Astrocyte of the cerebellum (primary cell): Measurements from ENCODE around the gene MAPKAP1.

Experiments
- DNase-seq: peaks from one replicate; pipeline ENCODE4 v3.0.0-alpha.2; 2011; ENCODE audit warnings: low read depth
- H3K4me3 ChIP-seq: 2 replicates; pipeline ENCODE4 v1.5.1; 2011; ENCODE audit warnings: mild to moderate bottlenecking, low read depth, low read length, moderate library complexity
- in situ Hi-C: cut with HindIII; loops from 2 replicates; pipeline ENCODE4 v1.10.0; 2017; ENCODE audit warnings: low sequenced_read_pairs
- TF ChIP-seq, protein P1 (sequence below): IDR thresholded peaks from 2 replicates; pipeline ENCODE4 v1.5.1; 2012; ENCODE audit warnings: low read length, low read depth, moderate library complexity, mild to moderate bottlenecking; ENCODE audit errors: missing control alignments

MAPKAP1 gene

DNA sequence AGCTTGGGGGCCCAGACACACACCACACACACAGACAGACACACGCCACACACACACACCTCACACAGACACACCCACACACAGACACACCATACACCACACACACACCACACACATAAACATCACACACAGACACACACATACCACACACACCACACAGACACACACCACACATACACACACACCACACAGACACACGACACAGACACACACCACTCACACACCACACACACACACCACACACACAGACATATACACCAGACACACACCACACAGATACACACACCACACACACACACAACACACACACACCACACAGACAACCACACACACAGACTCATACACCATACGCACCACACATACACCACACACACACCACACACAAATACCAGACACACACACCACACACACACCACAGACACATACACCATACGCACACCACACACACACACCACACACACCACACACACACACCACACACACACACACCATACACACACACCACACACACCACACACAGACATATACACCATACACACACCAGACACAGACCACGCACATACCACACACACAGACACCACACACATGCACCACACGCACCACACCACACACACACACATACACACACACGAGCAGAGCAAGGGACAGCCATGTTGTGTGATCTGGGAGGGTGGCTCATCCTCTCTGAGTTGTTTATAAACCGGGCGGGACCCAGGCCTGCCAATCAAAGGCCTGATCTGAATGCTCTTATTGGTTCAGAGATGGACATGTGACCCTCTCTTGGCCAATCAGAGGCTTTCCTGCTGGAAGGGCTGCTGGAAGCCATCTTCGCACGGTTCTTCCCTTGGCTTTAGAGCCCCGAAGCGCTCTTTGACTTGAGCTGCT is 297.1 kb downstream of the MAPKAP1 start:
- no peak overlapping the region for H3K4me3 ChIP-seq
- TF ChIP-seq, protein P1, sequence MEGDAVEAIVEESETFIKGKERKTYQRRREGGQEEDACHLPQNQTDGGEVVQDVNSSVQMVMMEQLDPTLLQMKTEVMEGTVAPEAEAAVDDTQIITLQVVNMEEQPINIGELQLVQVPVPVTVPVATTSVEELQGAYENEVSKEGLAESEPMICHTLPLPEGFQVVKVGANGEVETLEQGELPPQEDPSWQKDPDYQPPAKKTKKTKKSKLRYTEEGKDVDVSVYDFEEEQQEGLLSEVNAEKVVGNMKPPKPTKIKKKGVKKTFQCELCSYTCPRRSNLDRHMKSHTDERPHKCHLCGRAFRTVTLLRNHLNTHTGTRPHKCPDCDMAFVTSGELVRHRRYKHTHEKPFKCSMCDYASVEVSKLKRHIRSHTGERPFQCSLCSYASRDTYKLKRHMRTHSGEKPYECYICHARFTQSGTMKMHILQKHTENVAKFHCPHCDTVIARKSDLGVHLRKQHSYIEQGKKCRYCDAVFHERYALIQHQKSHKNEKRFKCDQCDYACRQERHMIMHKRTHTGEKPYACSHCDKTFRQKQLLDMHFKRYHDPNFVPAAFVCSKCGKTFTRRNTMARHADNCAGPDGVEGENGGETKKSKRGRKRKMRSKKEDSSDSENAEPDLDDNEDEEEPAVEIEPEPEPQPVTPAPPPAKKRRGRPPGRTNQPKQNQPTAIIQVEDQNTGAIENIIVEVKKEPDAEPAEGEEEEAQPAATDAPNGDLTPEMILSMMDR, result no peak

DNA sequence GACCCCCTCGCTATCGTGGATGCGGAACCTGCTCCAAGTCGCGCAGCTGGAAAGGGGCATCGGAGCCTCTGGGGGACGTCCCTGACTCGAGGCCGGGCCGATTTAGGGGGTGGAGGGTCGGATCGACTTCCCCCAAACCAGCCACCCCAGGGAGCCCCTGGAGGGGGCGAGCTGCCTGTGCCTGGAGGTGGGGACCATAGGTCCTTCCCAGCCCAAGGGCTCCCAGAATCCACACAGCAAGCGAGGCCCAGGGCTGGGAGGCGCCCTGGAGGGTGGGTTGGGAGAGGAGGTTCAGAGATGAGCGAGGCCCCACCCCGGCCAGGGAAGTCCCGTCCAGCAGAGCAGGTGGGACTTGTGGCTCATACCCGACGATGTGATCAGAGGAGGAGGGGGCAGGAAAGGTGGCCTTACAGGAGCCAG is 297.8 kb downstream of the MAPKAP1 start:
- TF ChIP-seq, protein P1, result no peak
- DNase-seq, result no peak
- no peak overlapping the region for H3K4me3 ChIP-seq
- in situ Hi-C loops, result no loop called here

More for the DNA sequence above, 297.1 kb downstream of the MAPKAP1 start:
- in situ Hi-C loops, result no loop called here
- no peak for DNase-seq

DNA sequence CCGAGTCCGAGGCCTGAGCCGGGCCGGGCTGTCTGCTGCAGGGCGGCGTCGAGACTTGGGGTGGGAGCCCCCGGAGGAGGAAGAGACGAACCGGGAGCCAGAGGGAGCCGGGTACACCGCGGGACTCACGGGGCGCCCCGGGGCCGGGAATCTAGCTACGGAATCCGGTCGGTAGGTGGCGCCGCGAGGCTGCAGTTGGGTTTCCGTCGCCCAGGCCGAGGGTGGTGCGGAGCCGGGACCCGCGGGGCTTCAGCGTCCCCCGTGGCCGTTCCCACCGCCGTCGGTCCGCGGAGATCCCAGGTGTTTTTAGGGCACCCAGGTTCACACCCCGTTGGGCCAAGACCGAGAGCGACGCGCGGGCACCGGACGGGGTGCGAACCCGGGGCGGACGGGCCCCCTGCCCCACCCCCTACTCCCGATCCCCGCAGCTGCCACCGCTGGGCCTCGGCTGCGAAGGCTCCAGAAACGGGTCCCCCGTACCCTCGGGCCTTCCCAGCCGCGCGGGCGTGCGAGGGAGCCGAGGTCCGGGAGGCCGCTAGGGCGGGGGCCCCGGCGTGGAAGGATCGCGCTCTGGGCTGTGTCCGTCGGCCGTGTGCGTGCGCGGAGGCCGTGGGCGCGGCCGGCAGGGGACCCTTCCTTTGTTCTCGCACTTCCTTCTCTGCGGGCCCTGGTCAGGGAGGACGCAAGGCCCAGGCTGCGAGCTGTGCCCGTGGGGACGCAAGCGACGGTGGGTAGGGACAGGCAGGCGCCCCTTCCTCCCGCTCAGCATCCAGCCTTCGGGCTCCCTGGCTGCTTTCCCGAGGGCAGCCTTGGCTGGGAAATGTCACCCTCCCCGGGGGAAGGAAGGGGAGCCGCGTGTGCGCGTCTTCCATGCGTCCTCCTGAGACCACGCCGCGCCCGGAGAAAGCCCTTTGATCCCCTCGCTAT is 298.8 kb downstream of the MAPKAP1 start:
- TF ChIP-seq, protein P1, result peak; percentile 78
- in situ Hi-C loops, result no loop called here
- peak overlapping the region; percentile 45 for H3K4me3 ChIP-seq
- peak; percentile 28 for DNase-seq

- no peak for DNase-seq
Observed at GRCh38 chr9:125407432-125407973, 299.5 kb downstream of the MAPKAP1 start.

DNA sequence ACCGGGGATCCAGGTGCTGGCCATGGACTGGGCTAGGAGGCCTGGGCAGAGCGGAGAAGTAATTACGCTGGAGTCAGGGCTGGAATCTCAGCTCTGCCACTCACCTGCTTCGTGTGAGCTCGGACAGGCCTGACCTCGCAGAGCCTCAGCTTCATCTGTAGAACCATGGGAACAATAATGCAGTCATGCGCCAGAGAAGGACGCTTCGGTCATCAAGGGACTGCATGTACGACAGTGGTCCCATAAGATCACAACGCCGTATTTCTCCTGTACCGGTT is 300.3 kb downstream of the MAPKAP1 start:
- in situ Hi-C loops, result no loop called here
- TF ChIP-seq, protein P1, result no peak
- no peak overlapping the region for H3K4me3 ChIP-seq
- DNase-seq, result no peak

More at GRCh38 chr9:125407432-125407973, 299.5 kb downstream of the MAPKAP1 start:
- H3K4me3 ChIP-seq, result peak overlapping the region; percentile 45
- TF ChIP-seq, protein P1, result no peak
- in situ Hi-C loops, result no loop called here

DNA sequence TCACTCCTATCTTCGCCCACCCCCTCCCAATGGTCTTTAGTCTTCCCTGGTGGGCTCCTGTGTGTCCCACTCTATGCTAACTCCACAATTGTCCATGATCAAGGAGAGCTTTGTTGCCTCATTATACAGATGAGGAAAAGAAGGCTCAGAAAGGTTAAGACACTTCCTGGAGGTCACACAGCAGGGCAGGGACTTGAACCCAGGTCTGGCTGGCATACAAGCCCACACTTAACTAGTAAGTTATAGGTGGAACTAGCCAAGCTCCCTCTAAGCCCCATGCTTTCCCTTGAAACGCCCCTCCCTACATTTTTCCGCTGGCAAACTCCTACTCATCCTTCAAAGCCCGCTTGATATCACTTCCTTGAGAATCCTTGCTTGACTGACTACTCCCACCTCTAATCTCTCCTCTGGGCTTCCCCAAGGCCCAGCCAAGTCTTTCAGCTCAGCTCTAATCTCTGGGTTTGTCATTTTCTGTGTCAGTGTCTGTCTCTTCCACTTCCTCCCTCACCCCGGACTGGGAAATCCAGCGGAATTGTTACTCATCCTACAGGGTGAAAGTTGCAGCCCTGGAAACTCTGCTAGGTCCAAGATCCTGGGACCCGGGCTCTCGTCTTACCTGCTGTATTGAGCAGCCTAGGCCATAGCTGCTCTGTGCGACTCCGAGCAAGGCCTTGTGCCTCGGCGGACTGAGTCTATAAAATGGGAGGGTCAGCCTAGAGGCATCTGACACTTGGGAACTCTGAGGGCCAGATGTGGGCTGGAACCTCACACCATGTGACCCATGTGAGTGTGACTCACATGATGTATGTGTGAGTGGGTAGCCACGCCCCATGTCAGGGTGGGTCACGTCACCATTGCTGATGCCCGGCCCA is 300.8 kb downstream of the MAPKAP1 start:
- TF ChIP-seq, protein P1, result no peak
- no peak overlapping the region for H3K4me3 ChIP-seq
- in situ Hi-C loops, result no loop called here
- DNase-seq, result no peak
